GM13976 (cell line): ENCODE data around the gene HMGXB3.

Experiments
- DNase-seq: peaks from one replicate; pipeline ENCODE4 v3.0.0; 2012; ENCODE audit warnings: low spot score
- in situ Hi-C: fragments of 300-500 bp; cut with MboI; formaldehyde crosslinking; loops from one replicate; pipeline ENCODE4 v1.12.0; 2022; ENCODE audit warnings: low sequenced_read_pairs, mixed read lengths, inconsistent platforms; ENCODE audit not compliant: unreplicated experiment
- TF ChIP-seq, protein P1 (sequence below): IDR thresholded peaks from 2 replicates; pipeline ENCODE4 v1.5.1; 2012; ENCODE audit warnings: borderline replicate concordance, mild to moderate bottlenecking; ENCODE audit not compliant: insufficient read depth; ENCODE audit errors: extremely low read depth, missing control alignments, control extremely low read depth

Gene HMGXB3

DNA sequence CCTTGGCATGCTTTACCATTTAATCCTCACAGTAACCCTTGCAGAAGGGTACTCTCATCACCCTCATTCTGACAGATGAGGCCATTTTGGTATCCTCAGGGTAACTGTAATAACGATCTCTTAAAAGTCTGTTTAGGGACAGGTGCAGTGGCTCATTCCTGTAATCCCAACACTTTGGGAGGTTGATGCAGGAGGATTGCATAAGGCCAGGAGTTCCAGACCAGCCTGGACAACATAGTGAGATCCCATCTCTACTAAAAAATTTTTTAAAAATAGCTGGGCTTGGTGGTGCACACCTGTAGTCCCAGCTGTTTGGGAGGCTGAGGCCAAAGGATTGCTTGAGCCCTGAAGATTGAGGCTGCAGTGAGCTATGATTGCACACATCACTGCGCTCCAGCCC lies 54.0 kb downstream of the HMGXB3 start:
- TF ChIP-seq, protein P1, sequence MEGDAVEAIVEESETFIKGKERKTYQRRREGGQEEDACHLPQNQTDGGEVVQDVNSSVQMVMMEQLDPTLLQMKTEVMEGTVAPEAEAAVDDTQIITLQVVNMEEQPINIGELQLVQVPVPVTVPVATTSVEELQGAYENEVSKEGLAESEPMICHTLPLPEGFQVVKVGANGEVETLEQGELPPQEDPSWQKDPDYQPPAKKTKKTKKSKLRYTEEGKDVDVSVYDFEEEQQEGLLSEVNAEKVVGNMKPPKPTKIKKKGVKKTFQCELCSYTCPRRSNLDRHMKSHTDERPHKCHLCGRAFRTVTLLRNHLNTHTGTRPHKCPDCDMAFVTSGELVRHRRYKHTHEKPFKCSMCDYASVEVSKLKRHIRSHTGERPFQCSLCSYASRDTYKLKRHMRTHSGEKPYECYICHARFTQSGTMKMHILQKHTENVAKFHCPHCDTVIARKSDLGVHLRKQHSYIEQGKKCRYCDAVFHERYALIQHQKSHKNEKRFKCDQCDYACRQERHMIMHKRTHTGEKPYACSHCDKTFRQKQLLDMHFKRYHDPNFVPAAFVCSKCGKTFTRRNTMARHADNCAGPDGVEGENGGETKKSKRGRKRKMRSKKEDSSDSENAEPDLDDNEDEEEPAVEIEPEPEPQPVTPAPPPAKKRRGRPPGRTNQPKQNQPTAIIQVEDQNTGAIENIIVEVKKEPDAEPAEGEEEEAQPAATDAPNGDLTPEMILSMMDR, result no peak
- in situ Hi-C loops, result no loop called here
- DNase-seq, result no peak

DNA sequence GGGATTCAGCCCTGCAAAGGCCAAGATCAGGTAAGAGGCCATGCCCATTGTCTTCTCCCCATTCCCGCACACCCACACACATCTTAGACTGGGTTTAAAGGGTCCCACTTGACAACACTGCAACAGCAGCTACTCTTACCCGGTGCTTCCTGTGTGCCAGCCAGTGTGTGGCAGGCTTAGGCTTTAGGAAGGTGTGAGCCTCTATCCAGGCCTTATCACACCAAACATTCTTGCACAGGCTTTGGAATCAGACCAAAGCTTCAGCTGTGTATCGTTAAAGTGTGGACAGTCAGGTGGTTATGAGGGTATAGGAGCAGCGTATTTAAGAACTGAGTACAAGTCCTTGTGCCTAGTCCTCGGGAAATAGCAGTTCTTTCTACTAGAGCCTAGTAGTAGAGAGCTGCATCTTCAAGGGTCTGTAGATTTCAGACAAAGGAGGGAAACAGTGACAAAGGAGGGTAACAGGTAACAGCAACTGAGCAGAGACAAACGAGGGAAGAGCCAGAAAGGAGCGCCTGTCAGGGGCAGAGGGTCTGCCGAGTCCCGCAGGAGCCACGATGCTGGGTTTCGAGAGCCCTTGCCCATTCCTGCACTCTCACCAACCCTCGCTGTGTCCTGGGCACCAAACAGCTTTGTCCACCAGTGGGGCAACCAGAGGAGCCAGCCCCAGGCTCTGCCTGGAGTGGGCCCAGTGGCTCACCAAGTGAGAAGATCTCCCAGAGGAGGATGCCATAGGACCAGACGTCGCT lies 55.0 kb downstream of the HMGXB3 start:
- no peak for DNase-seq
- TF ChIP-seq, protein P1, result no peak
- in situ Hi-C loops, result no loop called here

DNA sequence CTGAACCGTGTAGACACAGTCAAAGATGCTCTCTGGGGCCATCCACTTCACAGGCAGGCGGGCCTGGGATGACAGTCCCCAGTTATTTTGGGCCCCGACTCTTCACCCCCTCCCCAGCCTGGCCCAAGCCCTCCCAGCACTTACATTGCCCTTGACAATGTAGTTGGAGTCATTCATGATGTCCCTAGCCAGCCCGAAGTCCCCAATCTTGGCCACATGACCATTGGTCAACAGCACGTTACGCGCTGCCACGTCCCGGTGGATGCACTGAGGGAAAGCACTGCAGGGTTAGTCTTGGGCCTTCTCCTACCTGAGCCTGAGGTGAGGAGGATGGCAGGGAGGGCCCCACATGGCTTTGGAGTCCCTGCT lies 55.5 kb downstream of the HMGXB3 start:
- in situ Hi-C loops, result no loop called here
- no peak for DNase-seq
- TF ChIP-seq, protein P1, result no peak

DNA sequence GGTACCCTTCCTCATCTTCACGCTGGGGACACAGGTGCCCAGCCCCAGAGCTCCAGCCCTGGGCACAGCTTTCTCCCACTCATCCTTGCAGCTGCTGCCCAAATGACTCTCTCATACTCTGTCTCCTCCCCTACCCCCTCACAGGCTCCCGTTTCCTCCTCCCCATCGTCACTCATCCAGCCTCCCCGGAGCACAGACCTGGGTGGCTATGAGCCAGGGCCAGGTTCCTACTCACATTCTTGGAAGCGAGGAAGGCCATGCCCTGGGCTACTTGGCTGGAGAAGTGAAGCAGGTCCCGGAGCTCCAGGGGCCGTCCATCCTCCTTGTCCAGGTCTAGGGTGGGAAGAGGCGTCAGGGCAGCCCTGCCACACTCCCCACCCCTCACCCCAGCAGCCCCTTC lies 56.5 kb downstream of the HMGXB3 start:
- no peak for DNase-seq
- TF ChIP-seq, protein P1, result no peak
- in situ Hi-C loops, result no loop called here

DNA sequence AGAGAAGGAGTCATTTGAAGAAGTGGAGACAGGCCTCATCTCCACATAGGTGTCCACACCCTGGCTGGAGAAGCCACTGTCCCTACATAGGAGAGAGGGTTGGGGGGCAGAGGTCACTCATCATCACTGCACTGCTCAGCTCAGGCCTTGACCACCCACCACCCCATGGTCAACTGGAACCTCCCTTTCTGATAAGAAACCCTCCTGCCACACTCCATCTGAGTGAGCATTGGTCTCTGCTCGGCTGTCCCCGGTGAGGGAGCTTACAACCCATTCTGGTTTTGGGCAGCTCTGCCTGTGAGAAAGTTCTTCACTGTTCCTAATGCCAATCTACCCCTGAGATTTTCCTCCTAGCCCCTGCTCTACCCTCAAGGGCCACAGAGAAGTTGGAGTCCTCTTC lies 57.0 kb downstream of the HMGXB3 start:
- no peak for DNase-seq
- in situ Hi-C loops, result no loop called here
- TF ChIP-seq, protein P1, result no peak

DNA sequence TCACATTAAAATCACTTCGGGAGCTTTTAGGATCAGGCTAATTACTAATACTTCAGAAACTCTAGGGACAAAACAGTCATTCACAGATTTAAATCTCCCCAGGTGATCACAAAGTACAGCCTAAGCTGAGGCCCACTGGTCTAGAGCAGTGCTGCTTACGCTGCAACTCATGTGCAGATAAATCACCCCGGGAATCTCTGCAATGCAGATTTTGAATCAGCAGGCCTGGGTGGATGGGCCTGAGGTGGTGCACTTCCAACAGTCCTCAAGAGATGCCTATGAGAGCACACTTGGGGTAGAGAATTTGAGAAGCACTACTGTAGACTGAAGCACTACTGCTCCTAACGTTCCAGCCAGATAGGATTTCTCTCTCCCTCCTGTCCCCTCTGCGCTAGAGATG lies 57.5 kb downstream of the HMGXB3 start:
- in situ Hi-C loops, result no loop called here
- TF ChIP-seq, protein P1, result no peak
- DNase-seq, result no peak
